Hepatocyte (in vitro differentiated cells): ENCODE data around the gene KDM3B. TPM values are rescaled to one million over a fixed set of nuclear protein-coding genes. Genes with fewer than 3 reads are reported as not detected.
A peak's percentile ranks its signal among the peaks of the same experiment; 100 is the strongest.

Experiments used
- DNase-seq: peaks from one replicate; pipeline ENCODE4 v3.0.0-alpha.2; 2016; ENCODE audit warnings: low spot score
- H2AFZ ChIP-seq: fragments of 200-600 bp; sonication (generic); 2 replicates; pipeline ENCODE4 v1.6.0; 2016; ENCODE audit warnings: antibody characterized with exemption, mild to moderate bottlenecking
- H3K27ac ChIP-seq: fragments of 200-600 bp; sonication (generic); 2 replicates; pipeline ENCODE4 v1.5.1; 2016; ENCODE audit warnings: mild to moderate bottlenecking
- H3K27me3 ChIP-seq: fragments of 200-600 bp; sonication (generic); 2 replicates; pipeline ENCODE4 v1.6.1; 2016
- H3K36me3 ChIP-seq: fragments of 200-600 bp; sonication (generic); replicated peaks from 2 replicates; pipeline ENCODE4 v1.5.1; 2016; ENCODE audit warnings: low read depth; ENCODE audit not compliant: insufficient read depth
- H3K4me1 ChIP-seq: fragments of 200-600 bp; sonication (generic); 2 replicates; pipeline ENCODE4 v1.5.1; 2016; ENCODE audit warnings: mild to moderate bottlenecking, moderate library complexity; ENCODE audit not compliant: insufficient read depth
- H3K4me2 ChIP-seq: fragments of 200-600 bp; sonication (generic); 2 replicates; pipeline ENCODE4 v1.6.0; 2016
- H3K4me3 ChIP-seq: fragments of 200-600 bp; sonication (generic); 2 replicates; pipeline ENCODE4 v1.5.1; 2016; ENCODE audit warnings: mild to moderate bottlenecking
- H3K79me2 ChIP-seq: fragments of 200-600 bp; sonication (generic); 2 replicates; pipeline ENCODE4 v1.6.0; 2017; ENCODE audit warnings: mild to moderate bottlenecking
- H3K9me2 ChIP-seq: fragments of 200-600 bp; sonication (generic); replicated peaks from 2 replicates; pipeline ENCODE4 v1.6.0; 2017; ENCODE audit warnings: mild to moderate bottlenecking; ENCODE audit not compliant: insufficient read depth
- H3K9me3 ChIP-seq: fragments of 200-600 bp; sonication (generic); 2 replicates; pipeline ENCODE4 v1.5.1; 2016; ENCODE audit warnings: low read depth, mild to moderate bottlenecking
- H4K20me1 ChIP-seq: fragments of 200-600 bp; sonication (generic); 2 replicates; pipeline ENCODE4 v1.6.0; 2016; ENCODE audit warnings: mild to moderate bottlenecking; ENCODE audit not compliant: insufficient read depth, poor library complexity, severe bottlenecking
- CTCF ChIP-seq: fragments of 200-600 bp; sonication (generic); IDR thresholded peaks from 2 replicates; pipeline ENCODE4 v1.5.1; 2016; ENCODE audit warnings: antibody characterized with exemption, mild to moderate bottlenecking; ENCODE audit not compliant: poor library complexity
- EZH2 ChIP-seq: fragments of 200-600 bp; sonication (generic); IDR thresholded peaks from 2 replicates; pipeline ENCODE4 v1.6.1; 2016; ENCODE audit warnings: antibody characterized with exemption, mild to moderate bottlenecking, borderline replicate concordance
- EZH2phosphoT487 ChIP-seq: fragments of 200-600 bp; sonication (generic); IDR thresholded peaks from one replicate; pipeline ENCODE4 v1.6.1; 2018; ENCODE audit warnings: antibody characterized with exemption, mild to moderate bottlenecking, low read depth, moderate library complexity; ENCODE audit not compliant: unreplicated experiment, severe bottlenecking
- WGBS: methylation state at CpG from one replicate; pipeline ENCODE4 v1.1.6; 2016; ENCODE audit warnings: low lambda C conversion rate; ENCODE audit errors: missing lambda C conversion rate; 5-methylcytosine and 5-hydroxymethylcytosine counted together
- polyA plus RNA-seq: library from polyadenylated mRNA; unstranded; fragments of >200 nt; fragmentation: Nextera tagmentation; extraction: Ambion mirVana; gene quantifications from 2 replicates; pipeline ENCODE4 v1.2.1, GENCODE V29; 2016
- total RNA-seq: library from RNA; depleted of rRNA; stranded (reverse); fragments of >200 nt; gene quantifications from 2 replicates; pipeline ENCODE4 v1.2.3, GENCODE V29; 2014

Gene KDM3B
- total RNA-seq, result 56.6 and 67.8 TPM in 2 replicates
- 19.0 and 22.1 TPM in 2 replicates for polyA plus RNA-seq

- Histone ChIP-seq H3K27ac (peak within 1 kb of the TSS; percentile 99), H4K20me1 (peaks cover 22% of the 10 kb centered on the region), H3K27me3 (no peaks in the 10 kb centered on the region), H3K4me3 (peak within 1 kb of the TSS; percentile 98), H3K79me2 (peaks cover 43% of the 10 kb centered on the region), H3K4me1 (peaks cover 12% of the 10 kb centered on the region), H2AFZ (peak within 1 kb of the TSS; percentile 82), H3K9me2 (no peaks in the 10 kb centered on the region), H3K4me2 (peak within 1 kb of the TSS; percentile 90), H3K36me3 (no peaks in the 10 kb centered on the region), H3K9me3 (no peaks in the 10 kb centered on the region)
- TF ChIP-seq CTCF, result peak; percentile 99
- TF ChIP-seq EZH2phosphoT487, result no peak
- 15% methylated on average over 14 of the region's 30 CpGs for WGBS
- DNase-seq, result peak; percentile 93
These were observed at the start of gene KDM3B for GRCh38 chr5:138352071-138352721. TSS of gene KDM3B (plus strand) at chr5:138352685. CDS start at chr5:138352796, 111 bp downstream.

GRCh38 chr5:138303372-138303771 lies 49.1 kb upstream of the KDM3B start:
- no peaks in the 10 kb centered on the region for H4K20me1 ChIP-seq
- H3K9me2 ChIP-seq, result no peaks in the 10 kb centered on the region
- 85% methylated on average over 6 of the region's 6 CpGs for WGBS
- H2AFZ ChIP-seq, result no peak overlapping the region
- no peaks in the 10 kb centered on the region for H3K27me3 ChIP-seq
- no peaks in the 10 kb centered on the region for H3K36me3 ChIP-seq
- DNase-seq, result no peak
- no peak overlapping the region for H3K4me2 ChIP-seq
- TF ChIP-seq CTCF (no peak), EZH2phosphoT487 (no peak), EZH2 (no peak)
- H3K9me3 ChIP-seq, result no peaks in the 10 kb centered on the region
- H3K4me3 ChIP-seq, result no peak overlapping the region
- no peak overlapping the region for H3K27ac ChIP-seq
- no peaks in the 10 kb centered on the region for H3K4me1 ChIP-seq
- no peaks in the 10 kb centered on the region for H3K79me2 ChIP-seq

- H3K79me2 ChIP-seq, result no peaks in the 10 kb centered on the region
- no peak overlapping the region for H3K4me3 ChIP-seq
- H2AFZ ChIP-seq, result no peak overlapping the region
- no peaks in the 10 kb centered on the region for H3K36me3 ChIP-seq
- no peaks in the 10 kb centered on the region for H4K20me1 ChIP-seq
- H3K4me2 ChIP-seq, result no peak overlapping the region
- 95% methylated on average over 1 of the region's 1 CpG for WGBS
- H3K27ac ChIP-seq, result no peak overlapping the region
- H3K4me1 ChIP-seq, result no peaks in the 10 kb centered on the region
- no peaks in the 10 kb centered on the region for H3K9me3 ChIP-seq
- no peaks in the 10 kb centered on the region for H3K9me2 ChIP-seq
- no peaks in the 10 kb centered on the region for H3K27me3 ChIP-seq
- no peak for TF ChIP-seq EZH2phosphoT487
- no peak for TF ChIP-seq EZH2
- no peak for TF ChIP-seq CTCF
- DNase-seq, result no peak
These were observed 46.7 kb upstream of the KDM3B start for GRCh38 chr5:138305797-138306196.
